HG03457 (cell line): ENCODE results near the gene CALR3.
"Not testable (repeated sequence)": the region's sequence is repeated elsewhere in the genome, so short reads cannot be mapped to it uniquely, and the experiment has no call there.

Experiments used
- ATAC-seq: cut with Tn5 transposase; IDR thresholded peaks from one replicate; pipeline ENCODE4 v1.9.1; 2021; ENCODE audit warnings: moderate number of reproducible peaks; ENCODE audit not compliant: unreplicated experiment

Gene CALR3

GRCh38 chr19:16524991-16525734, 29.2 kb upstream of the CALR3 start:
- ATAC-seq, result no peak

GRCh38 chr19:16522559-16523377, 26.8 kb upstream of the CALR3 start:
- ATAC-seq, result no peak

- no peak for ATAC-seq
Measured at GRCh38 chr19:16521715-16522289, 25.8 kb upstream of the CALR3 start.

- no peak for ATAC-seq
Measured at GRCh38 chr19:16520986-16521624, 25.1 kb upstream of the CALR3 start.

GRCh38 chr19:16520074-16520973, 24.4 kb upstream of the CALR3 start:
- ATAC-seq, result no peak

GRCh38 chr19:16519230-16519687, 23.3 kb upstream of the CALR3 start:
- ATAC-seq, result no peak

GRCh38 chr19:16518483-16519229, 22.7 kb upstream of the CALR3 start:
- ATAC-seq, result no peak

- no peak for ATAC-seq
Measured at GRCh38 chr19:16518061-16518460, 22.1 kb upstream of the CALR3 start.

GRCh38 chr19:16516923-16517610, 21.1 kb upstream of the CALR3 start:
- no peak for ATAC-seq

- no peak for ATAC-seq
Measured at GRCh38 chr19:16516381-16516780, 20.4 kb upstream of the CALR3 start.

GRCh38 chr19:16514383-16515019, 18.5 kb upstream of the CALR3 start:
- ATAC-seq, result no peak

- ATAC-seq, result not testable (repeated sequence)
Measured at GRCh38 chr19:16512611-16513010, 16.6 kb upstream of the CALR3 start.

GRCh38 chr19:16509141-16510061, 13.4 kb upstream of the CALR3 start:
- ATAC-seq, result no peak

GRCh38 chr19:16508546-16508945, 12.6 kb upstream of the CALR3 start:
- ATAC-seq, result no peak

GRCh38 chr19:16506961-16507360, 11.0 kb upstream of the CALR3 start:
- ATAC-seq, result no peak

- not testable (repeated sequence) for ATAC-seq
Measured at GRCh38 chr19:16506161-16506560, 10.2 kb upstream of the CALR3 start.

GRCh38 chr19:16504271-16504670, 8.3 kb upstream of the CALR3 start:
- ATAC-seq, result no peak
